GM19025 (cell line): ENCODE results near the gene EFNA5.
"Not testable (repeated sequence)": the region's sequence is repeated elsewhere in the genome, so short reads cannot be mapped to it uniquely, and the experiment has no call there.

ENCODE experiments used
- ATAC-seq: cut with Tn5 transposase; IDR thresholded peaks from one replicate; pipeline ENCODE4 v1.9.1; 2021; ENCODE audit warnings: mild to moderate bottlenecking, low read depth, moderate library complexity; ENCODE audit not compliant: unreplicated experiment

EFNA5 gene

GRCh38 chr5:107446972-107447371 is 223.8 kb downstream of the EFNA5 start:
- ATAC-seq = no peak

GRCh38 chr5:107444300-107444699 is 226.4 kb downstream of the EFNA5 start:
- no peak for ATAC-seq

- no peak for ATAC-seq
These were observed 226.8 kb downstream of the EFNA5 start for GRCh38 chr5:107443897-107444296.

- no peak for ATAC-seq
These were observed 228.3 kb downstream of the EFNA5 start for GRCh38 chr5:107442452-107442851.

- ATAC-seq = no peak
These were observed 230.9 kb downstream of the EFNA5 start for GRCh38 chr5:107439832-107440231.

GRCh38 chr5:107437986-107438510 is 232.7 kb downstream of the EFNA5 start:
- ATAC-seq = no peak

GRCh38 chr5:107437154-107437553 is 233.6 kb downstream of the EFNA5 start:
- ATAC-seq = no peak

- no peak for ATAC-seq
These were observed 234.5 kb downstream of the EFNA5 start for GRCh38 chr5:107436201-107436600.

- ATAC-seq = no peak
These were observed 235.7 kb downstream of the EFNA5 start for GRCh38 chr5:107435061-107435460.

- ATAC-seq = not testable (repeated sequence)
These were observed 237.1 kb downstream of the EFNA5 start for GRCh38 chr5:107433646-107434045.

GRCh38 chr5:107431998-107432397 is 238.7 kb downstream of the EFNA5 start:
- no peak for ATAC-seq

GRCh38 chr5:107431536-107431935 is 239.2 kb downstream of the EFNA5 start:
- ATAC-seq = no peak

- no peak for ATAC-seq
These were observed 240.6 kb downstream of the EFNA5 start for GRCh38 chr5:107430071-107430625.

- no peak for ATAC-seq
These were observed 242.4 kb downstream of the EFNA5 start for GRCh38 chr5:107428303-107428813.

GRCh38 chr5:107426872-107427271 is 243.9 kb downstream of the EFNA5 start:
- ATAC-seq = no peak

GRCh38 chr5:107426209-107426608 is 244.5 kb downstream of the EFNA5 start:
- ATAC-seq = no peak

GRCh38 chr5:107425541-107426031 is 245.2 kb downstream of the EFNA5 start:
- no peak for ATAC-seq

GRCh38 chr5:107424491-107424890 is 246.2 kb downstream of the EFNA5 start:
- ATAC-seq = no peak

- no peak for ATAC-seq
These were observed 248.2 kb downstream of the EFNA5 start for GRCh38 chr5:107422494-107422893.

GRCh38 chr5:107419498-107419897 is 251.2 kb downstream of the EFNA5 start:
- ATAC-seq = no peak

- ATAC-seq = no peak
These were observed 251.8 kb downstream of the EFNA5 start for GRCh38 chr5:107418902-107419301.

GRCh38 chr5:107418071-107418470 is 252.7 kb downstream of the EFNA5 start:
- no peak for ATAC-seq
